ENCODE data around the gene EIF2B5.

GRCh38 chr3:184148076-184148475, 12.9 kb downstream of the EIF2B5 start:
- no peak for TF ChIP-seq POLR2A (IDR thresholded peaks at IDR 0.05)
- TF ChIP-seq CTCF (IDR thresholded peaks at IDR 0.05) = no peak
- TF ChIP-seq POLR2AphosphoS5 (IDR thresholded peaks at IDR 0.05) = no peak

Measured in sigmoid colon (tissue), 4 donors.